Esophagus muscularis mucosa (tissue), 4 donors: ENCODE measurements around the gene CUX1.

Source experiments
- EP300 ChIP-seq: sonication (generic); formaldehyde crosslinking; IDR thresholded peaks from one replicate; pipeline ENCODE4 v1.6.1; 2017; ENCODE audit warnings: antibody characterized with exemption
- POLR2A ChIP-seq: fragments of 450-650 bp; IDR thresholded peaks from one replicate; pipeline ENCODE4 v1.6.1; 2017; ENCODE audit warnings: antibody characterized with exemption, moderate library complexity, mild to moderate bottlenecking, low read depth
- POLR2AphosphoS5 ChIP-seq, 2 donors: sonication (generic); formaldehyde crosslinking; IDR thresholded peaks; one replicate each; pipeline ENCODE4 v1.6.1; 2017; ENCODE audit warnings: antibody characterized with exemption in 2 of 2
- TF ChIP-seq, protein P1 (sequence below), 3 experiments: fragments of 200-600 bp in 2 of 3; fragments of 450-650 bp in 1 of 3; sonication (generic) in 2 of 3; IDR thresholded peaks; one replicate each; pipeline ENCODE4 v1.5.1; 2017 to 2019; ENCODE audit warnings: antibody characterized with exemption in 3 of 3, mild to moderate bottlenecking in 2 of 3, moderate library complexity in 1 of 3

DNA sequence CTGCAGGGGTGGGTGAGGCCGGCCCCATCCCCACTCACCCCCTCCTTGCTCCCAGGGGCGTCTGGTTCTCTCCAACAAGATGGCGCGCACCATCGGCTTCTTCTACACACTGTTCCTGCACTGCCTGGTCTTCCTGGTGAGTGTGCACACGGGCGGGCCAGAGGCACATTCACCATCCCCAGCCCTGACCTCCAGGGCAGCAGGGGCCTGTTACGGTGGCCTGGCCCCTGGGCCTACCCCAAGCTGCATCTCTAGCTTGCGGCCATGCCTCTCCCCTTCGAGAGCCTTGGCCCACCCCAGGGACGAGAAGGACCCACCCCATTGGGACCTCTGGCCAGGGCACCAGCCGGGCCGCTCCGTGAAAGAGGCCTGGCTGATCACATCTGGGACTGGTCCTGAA, 464.4 kb downstream of the CUX1 start:
- TF ChIP-seq EP300 (no peak), POLR2A (no peak), POLR2AphosphoS5 (IDR thresholded peaks at IDR 0.05) (no peak)
- TF ChIP-seq, protein P1, sequence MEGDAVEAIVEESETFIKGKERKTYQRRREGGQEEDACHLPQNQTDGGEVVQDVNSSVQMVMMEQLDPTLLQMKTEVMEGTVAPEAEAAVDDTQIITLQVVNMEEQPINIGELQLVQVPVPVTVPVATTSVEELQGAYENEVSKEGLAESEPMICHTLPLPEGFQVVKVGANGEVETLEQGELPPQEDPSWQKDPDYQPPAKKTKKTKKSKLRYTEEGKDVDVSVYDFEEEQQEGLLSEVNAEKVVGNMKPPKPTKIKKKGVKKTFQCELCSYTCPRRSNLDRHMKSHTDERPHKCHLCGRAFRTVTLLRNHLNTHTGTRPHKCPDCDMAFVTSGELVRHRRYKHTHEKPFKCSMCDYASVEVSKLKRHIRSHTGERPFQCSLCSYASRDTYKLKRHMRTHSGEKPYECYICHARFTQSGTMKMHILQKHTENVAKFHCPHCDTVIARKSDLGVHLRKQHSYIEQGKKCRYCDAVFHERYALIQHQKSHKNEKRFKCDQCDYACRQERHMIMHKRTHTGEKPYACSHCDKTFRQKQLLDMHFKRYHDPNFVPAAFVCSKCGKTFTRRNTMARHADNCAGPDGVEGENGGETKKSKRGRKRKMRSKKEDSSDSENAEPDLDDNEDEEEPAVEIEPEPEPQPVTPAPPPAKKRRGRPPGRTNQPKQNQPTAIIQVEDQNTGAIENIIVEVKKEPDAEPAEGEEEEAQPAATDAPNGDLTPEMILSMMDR (IDR thresholded peaks at IDR 0.05) = no peak
